Measurements from ENCODE around the gene LSM12. TPM values are rescaled to one million over a fixed set of nuclear protein-coding genes. Genes with fewer than 3 reads are reported as not detected.

LSM12 gene
- 10 to 100 TPM; 68.3 to 76.8 TPM for total RNA-seq

- H3K27me3 Mint-ChIP-seq, result no peaks in the 10 kb centered on the region
- peaks cover 25% of the 10 kb centered on the region for H3K36me3 Mint-ChIP-seq
- H3K27ac Mint-ChIP-seq, result peak within 1 kb of the TSS; percentile 89
- DNase-seq, result peak; percentile 92
- no peaks in the 10 kb centered on the region for H3K9me3 Mint-ChIP-seq (ENCODE audit: low read depth)
- peak; percentile 79 for ATAC-seq
- peak within 1 kb of the TSS; percentile 98 for H3K4me3 Mint-ChIP-seq
- H3K4me1 Mint-ChIP-seq, result peaks cover 46% of the 10 kb centered on the region
- CTCF ChIA-PET, result interaction anchor here (0.9 to 3.1 kb wide), 7 partner anchors 10 to 128 kb away, joined by 3 to 10 read pairs (median 5); partner anchors contain the start of genes HDAC5, TMEM101 and TMUB2
These were observed at the start of gene LSM12 for GRCh38 chr17:44066204-44066930. Gene LSM12, minus strand, starts transcription at chr17:44066671. Its CDS starts 84 bp downstream, at chr17:44066587.

- Mint-ChIP-seq H3K36me3 (no peaks in the 10 kb centered on the region), H3K9me3 (ENCODE audit: low read depth) (no peaks in the 10 kb centered on the region), H3K4me1 (peaks cover 10% of the 10 kb centered on the region), H3K4me3 (no peak overlapping the region), H3K27ac (no peak overlapping the region), H3K27me3 (no peaks in the 10 kb centered on the region)
- ATAC-seq, result no peak
- CTCF ChIA-PET, result interaction anchor here (0.7 to 2.4 kb wide), 15 partner anchors 9 to 230 kb away, joined by 3 to 17 read pairs (median 4); partner anchors contain the start of genes LSM12 and TMEM101
- DNase-seq, result no peak
These were observed 49.3 kb upstream of the LSM12 start for GRCh38 chr17:44115585-44116415.

GRCh38 chr17:44113868-44114840 is 47.7 kb upstream of the LSM12 start:
- Mint-ChIP-seq H3K36me3 (no peaks in the 10 kb centered on the region), H3K27ac (no peak overlapping the region), H3K9me3 (ENCODE audit: low read depth) (no peaks in the 10 kb centered on the region), H3K4me3 (no peak overlapping the region), H3K27me3 (no peaks in the 10 kb centered on the region), H3K4me1 (peaks cover 16% of the 10 kb centered on the region)
- ATAC-seq, result no peak
- CTCF ChIA-PET, result interaction anchor here (1.3 to 2.4 kb wide), 4 partner anchors 8 to 232 kb away, joined by 4 to 17 read pairs (median 11); no protein-coding TSS in a partner anchor
- no peak for DNase-seq

GRCh38 chr17:44113382-44113781 is 46.9 kb upstream of the LSM12 start:
- H3K27me3 Mint-ChIP-seq, result no peaks in the 10 kb centered on the region
- DNase-seq (no peak), ATAC-seq (no peak)
- H3K36me3 Mint-ChIP-seq, result no peaks in the 10 kb centered on the region
- no peak overlapping the region for H3K27ac Mint-ChIP-seq
- CTCF ChIA-PET, result no interaction called here
- no peaks in the 10 kb centered on the region for H3K9me3 Mint-ChIP-seq (ENCODE audit: low read depth)
- peaks cover 16% of the 10 kb centered on the region for H3K4me1 Mint-ChIP-seq
- H3K4me3 Mint-ChIP-seq, result no peak overlapping the region

- no peak overlapping the region for H3K27ac Mint-ChIP-seq
- DNase-seq (no peak), ATAC-seq (no peak)
- no peak overlapping the region for H3K4me3 Mint-ChIP-seq
- no peaks in the 10 kb centered on the region for H3K36me3 Mint-ChIP-seq
- CTCF ChIA-PET, result interaction anchor here (0.9 to 2.9 kb wide), 2 partner anchors 11 to 29 kb away, joined by 3 to 11 read pairs; partner anchors contain the start of gene HDAC5
- H3K4me1 Mint-ChIP-seq, result peaks cover 16% of the 10 kb centered on the region
- no peaks in the 10 kb centered on the region for H3K27me3 Mint-ChIP-seq
- no peaks in the 10 kb centered on the region for H3K9me3 Mint-ChIP-seq (ENCODE audit: low read depth)
These were observed 46.1 kb upstream of the LSM12 start for GRCh38 chr17:44112284-44113280.

GRCh38 chr17:44111777-44112176 is 45.3 kb upstream of the LSM12 start:
- DNase-seq, result no peak
- Mint-ChIP-seq H3K27ac (no peak overlapping the region), H3K4me3 (no peak overlapping the region)

GRCh38 chr17:44110823-44111633 is 44.6 kb upstream of the LSM12 start:
- Mint-ChIP-seq H3K4me1 (peaks cover 16% of the 10 kb centered on the region), H3K36me3 (no peaks in the 10 kb centered on the region), H3K27ac (no peak overlapping the region), H3K27me3 (no peaks in the 10 kb centered on the region), H3K4me3 (peak overlapping the region; percentile 40), H3K9me3 (ENCODE audit: low read depth) (no peaks in the 10 kb centered on the region)
- CTCF ChIA-PET, result interaction anchor here (1.0 to 2.9 kb wide), 3 partner anchors 12 to 75 kb away, joined by 3 to 11 read pairs (median 4); partner anchors contain the start of gene HDAC5
- peak; percentile 78 for ATAC-seq
- DNase-seq, result peak; percentile 78

More at GRCh38 chr17:44111777-44112176, 45.3 kb upstream of the LSM12 start:
- Mint-ChIP-seq H3K9me3 (ENCODE audit: low read depth) (no peaks in the 10 kb centered on the region), H3K36me3 (no peaks in the 10 kb centered on the region), H3K27me3 (no peaks in the 10 kb centered on the region), H3K4me1 (peaks cover 16% of the 10 kb centered on the region)
- no peak for ATAC-seq
- CTCF ChIA-PET, result interaction anchor here (0.9 to 2.9 kb wide), 3 partner anchors 11 to 28 kb away, joined by 3 to 11 read pairs (median 4); partner anchors contain the start of gene HDAC5

GRCh38 chr17:44110011-44110686 is 43.7 kb upstream of the LSM12 start:
- CTCF ChIA-PET, result interaction anchor here (1.0 to 2.9 kb wide), 2 partner anchors 26 to 76 kb away, joined by 3 to 11 read pairs; no protein-coding TSS in a partner anchor
- H3K27ac Mint-ChIP-seq, result no peak overlapping the region

GRCh38 chr17:44109312-44109630 is 42.8 kb upstream of the LSM12 start:
- Mint-ChIP-seq H3K27ac (no peak overlapping the region), H3K4me3 (no peak overlapping the region), H3K4me1 (peaks cover 16% of the 10 kb centered on the region), H3K36me3 (no peaks in the 10 kb centered on the region), H3K27me3 (no peaks in the 10 kb centered on the region), H3K9me3 (ENCODE audit: low read depth) (no peaks in the 10 kb centered on the region)
- no peak for ATAC-seq
- DNase-seq, result no peak
- CTCF ChIA-PET, result interaction anchor here (1.0 kb wide), 1 partner anchor 101 kb away, joined by 3 read pairs; no protein-coding TSS in a partner anchor

More at GRCh38 chr17:44110011-44110686, 43.7 kb upstream of the LSM12 start:
- Mint-ChIP-seq H3K4me3 (no peak overlapping the region), H3K9me3 (ENCODE audit: low read depth) (no peaks in the 10 kb centered on the region), H3K27me3 (no peaks in the 10 kb centered on the region), H3K4me1 (peaks cover 16% of the 10 kb centered on the region), H3K36me3 (no peaks in the 10 kb centered on the region)
- ATAC-seq, result no peak
- no peak for DNase-seq

- Mint-ChIP-seq H3K27ac (no peak overlapping the region), H3K9me3 (ENCODE audit: low read depth) (no peaks in the 10 kb centered on the region), H3K27me3 (no peaks in the 10 kb centered on the region), H3K4me1 (peaks cover 16% of the 10 kb centered on the region), H3K4me3 (no peak overlapping the region), H3K36me3 (no peaks in the 10 kb centered on the region)
- ATAC-seq (no peak), DNase-seq (no peak)
- CTCF ChIA-PET, result interaction anchor here (0.8 to 1.0 kb wide), 3 partner anchors 35 to 101 kb away, joined by 3 read pairs; no protein-coding TSS in a partner anchor
These were observed 42.2 kb upstream of the LSM12 start for GRCh38 chr17:44108440-44109311.

All from activated CD8-positive, alpha-beta memory T cell treated with anti-CD3 and anti-CD28 coated beads, Interleukin-2, amount 10 ng/mL, durations not matched to agents 7 days and 5 days (primary cell).